ENCODE results near the gene YY1. TPM values are rescaled to one million over a fixed set of nuclear protein-coding genes. Genes with fewer than 3 reads are reported as not detected.

The YY1 gene
- total and polyA plus RNA-seq, 9 of the 15 experiments (the other 6 are each of a cell fraction or from before 2014, with no cell fraction given): 20.8 to 74.2 (median 46.7) TPM

DNA sequence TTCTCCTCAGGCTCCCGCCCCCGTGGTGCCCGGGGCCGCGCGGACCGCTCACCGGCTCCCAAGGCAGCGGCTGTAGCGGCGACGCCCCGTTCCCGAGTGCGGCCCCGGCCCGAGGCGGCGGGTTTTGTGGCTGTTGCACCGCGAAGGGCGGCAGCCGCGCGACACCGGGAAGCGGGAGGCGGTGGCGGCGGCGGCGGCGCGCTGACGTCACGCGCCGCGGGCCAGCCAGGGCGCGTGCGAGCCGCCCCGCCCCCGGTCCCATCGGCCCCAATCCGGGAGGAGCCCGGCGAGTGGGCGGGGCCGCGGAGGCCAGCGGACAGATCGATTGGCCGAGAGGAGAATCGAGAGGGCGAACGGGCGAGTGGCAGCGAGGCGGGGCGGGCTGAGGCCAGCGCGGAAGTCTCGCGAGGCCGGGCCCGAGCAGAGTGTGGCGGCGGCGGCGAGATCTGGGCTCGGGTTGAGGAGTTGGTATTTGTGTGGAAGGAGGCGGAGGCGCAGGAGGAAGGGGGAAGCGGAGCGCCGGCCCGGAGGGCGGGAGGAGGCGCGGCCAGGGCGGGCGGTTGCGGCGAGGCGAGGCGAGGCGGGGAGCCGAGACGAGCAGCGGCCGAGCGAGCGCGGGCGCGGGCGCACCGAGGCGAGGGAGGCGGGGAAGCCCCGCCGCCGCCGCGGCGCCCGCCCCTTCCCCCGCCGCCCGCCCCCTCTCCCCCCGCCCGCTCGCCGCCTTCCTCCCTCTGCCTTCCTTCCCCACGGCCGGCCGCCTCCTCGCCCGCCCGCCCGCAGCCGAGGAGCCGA, at the start of gene YY1 (continued):
- TF ChIP-seq, protein P1, sequence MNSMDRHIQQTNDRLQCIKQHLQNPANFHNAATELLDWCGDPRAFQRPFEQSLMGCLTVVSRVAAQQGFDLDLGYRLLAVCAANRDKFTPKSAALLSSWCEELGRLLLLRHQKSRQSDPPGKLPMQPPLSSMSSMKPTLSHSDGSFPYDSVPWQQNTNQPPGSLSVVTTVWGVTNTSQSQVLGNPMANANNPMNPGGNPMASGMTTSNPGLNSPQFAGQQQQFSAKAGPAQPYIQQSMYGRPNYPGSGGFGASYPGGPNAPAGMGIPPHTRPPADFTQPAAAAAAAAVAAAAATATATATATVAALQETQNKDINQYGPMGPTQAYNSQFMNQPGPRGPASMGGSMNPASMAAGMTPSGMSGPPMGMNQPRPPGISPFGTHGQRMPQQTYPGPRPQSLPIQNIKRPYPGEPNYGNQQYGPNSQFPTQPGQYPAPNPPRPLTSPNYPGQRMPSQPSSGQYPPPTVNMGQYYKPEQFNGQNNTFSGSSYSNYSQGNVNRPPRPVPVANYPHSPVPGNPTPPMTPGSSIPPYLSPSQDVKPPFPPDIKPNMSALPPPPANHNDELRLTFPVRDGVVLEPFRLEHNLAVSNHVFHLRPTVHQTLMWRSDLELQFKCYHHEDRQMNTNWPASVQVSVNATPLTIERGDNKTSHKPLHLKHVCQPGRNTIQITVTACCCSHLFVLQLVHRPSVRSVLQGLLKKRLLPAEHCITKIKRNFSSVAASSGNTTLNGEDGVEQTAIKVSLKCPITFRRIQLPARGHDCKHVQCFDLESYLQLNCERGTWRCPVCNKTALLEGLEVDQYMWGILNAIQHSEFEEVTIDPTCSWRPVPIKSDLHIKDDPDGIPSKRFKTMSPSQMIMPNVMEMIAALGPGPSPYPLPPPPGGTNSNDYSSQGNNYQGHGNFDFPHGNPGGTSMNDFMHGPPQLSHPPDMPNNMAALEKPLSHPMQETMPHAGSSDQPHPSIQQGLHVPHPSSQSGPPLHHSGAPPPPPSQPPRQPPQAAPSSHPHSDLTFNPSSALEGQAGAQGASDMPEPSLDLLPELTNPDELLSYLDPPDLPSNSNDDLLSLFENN (IDR thresholded peaks at IDR 0.05; ENCODE audit: low read depth in 2 of 2, low read length in 2 of 2): no peak
- TF ChIP-seq CXXC5 (CRISPR knock-in tag; IDR thresholded peaks at IDR 0.05): peak; percentile 53
- TF ChIP-seq, protein P2, sequence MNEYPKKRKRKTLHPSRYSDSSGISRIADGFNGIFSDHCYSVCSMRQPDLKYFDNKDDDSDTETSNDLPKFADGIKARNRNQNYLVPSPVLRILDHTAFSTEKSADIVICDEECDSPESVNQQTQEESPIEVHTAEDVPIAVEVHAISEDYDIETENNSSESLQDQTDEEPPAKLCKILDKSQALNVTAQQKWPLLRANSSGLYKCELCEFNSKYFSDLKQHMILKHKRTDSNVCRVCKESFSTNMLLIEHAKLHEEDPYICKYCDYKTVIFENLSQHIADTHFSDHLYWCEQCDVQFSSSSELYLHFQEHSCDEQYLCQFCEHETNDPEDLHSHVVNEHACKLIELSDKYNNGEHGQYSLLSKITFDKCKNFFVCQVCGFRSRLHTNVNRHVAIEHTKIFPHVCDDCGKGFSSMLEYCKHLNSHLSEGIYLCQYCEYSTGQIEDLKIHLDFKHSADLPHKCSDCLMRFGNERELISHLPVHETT (CRISPR knock-in tag; conservative IDR thresholded peaks at IDR 0.05 in 1 of 2, IDR thresholded peaks at IDR 0.05 in 1 of 2): peak in 1 of 2 experiments; percentile 98; a peak in 2 of 4 replicates
- no peak for TF ChIP-seq ZNF79 (CRISPR knock-in tag; IDR thresholded peaks at IDR 0.05; ENCODE audit: low read depth)
- no peak for TF ChIP-seq ZNF408 (CRISPR knock-in tag; IDR thresholded peaks at IDR 0.05; ENCODE audit: low read depth)
- peak; percentile 31; the same call in 1 of the 2 replicates for TF ChIP-seq CTBP1 (IDR thresholded peaks at IDR 0.05; ENCODE audit: borderline replicate concordance)
- TF ChIP-seq, protein P3, sequence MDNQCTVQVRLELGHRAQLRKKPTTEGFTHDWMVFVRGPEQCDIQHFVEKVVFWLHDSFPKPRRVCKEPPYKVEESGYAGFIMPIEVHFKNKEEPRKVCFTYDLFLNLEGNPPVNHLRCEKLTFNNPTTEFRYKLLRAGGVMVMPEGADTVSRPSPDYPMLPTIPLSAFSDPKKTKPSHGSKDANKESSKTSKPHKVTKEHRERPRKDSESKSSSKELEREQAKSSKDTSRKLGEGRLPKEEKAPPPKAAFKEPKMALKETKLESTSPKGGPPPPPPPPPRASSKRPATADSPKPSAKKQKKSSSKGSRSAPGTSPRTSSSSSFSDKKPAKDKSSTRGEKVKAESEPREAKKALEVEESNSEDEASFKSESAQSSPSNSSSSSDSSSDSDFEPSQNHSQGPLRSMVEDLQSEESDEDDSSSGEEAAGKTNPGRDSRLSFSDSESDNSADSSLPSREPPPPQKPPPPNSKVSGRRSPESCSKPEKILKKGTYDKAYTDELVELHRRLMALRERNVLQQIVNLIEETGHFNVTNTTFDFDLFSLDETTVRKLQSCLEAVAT (IDR thresholded peaks at IDR 0.05): no peak
- TF ChIP-seq, protein P4, sequence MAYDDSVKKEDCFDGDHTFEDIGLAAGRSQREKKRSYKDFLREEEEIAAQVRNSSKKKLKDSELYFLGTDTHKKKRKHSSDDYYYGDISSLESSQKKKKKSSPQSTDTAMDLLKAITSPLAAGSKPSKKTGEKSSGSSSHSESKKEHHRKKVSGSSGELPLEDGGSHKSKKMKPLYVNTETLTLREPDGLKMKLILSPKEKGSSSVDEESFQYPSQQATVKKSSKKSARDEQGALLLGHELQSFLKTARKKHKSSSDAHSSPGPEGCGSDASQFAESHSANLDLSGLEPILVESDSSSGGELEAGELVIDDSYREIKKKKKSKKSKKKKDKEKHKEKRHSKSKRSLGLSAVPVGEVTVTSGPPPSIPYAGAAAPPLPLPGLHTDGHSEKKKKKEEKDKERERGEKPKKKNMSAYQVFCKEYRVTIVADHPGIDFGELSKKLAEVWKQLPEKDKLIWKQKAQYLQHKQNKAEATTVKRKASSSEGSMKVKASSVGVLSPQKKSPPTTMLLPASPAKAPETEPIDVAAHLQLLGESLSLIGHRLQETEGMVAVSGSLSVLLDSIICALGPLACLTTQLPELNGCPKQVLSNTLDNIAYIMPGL (CRISPR knock-in tag; IDR thresholded peaks at IDR 0.05): no peak
- TF ChIP-seq SMARCB1 (IDR thresholded peaks at IDR 0.05; ENCODE audit: insufficient read length, low read depth): no peak
- no peak for TF ChIP-seq ZNF76 (CRISPR knock-in tag; IDR thresholded peaks at IDR 0.05; ENCODE audit: borderline replicate concordance)
- peak; percentile 52 for TF ChIP-seq TAF1 (IDR thresholded peaks at IDR 0.05; ENCODE audit: control insufficient read depth, extremely low read depth, insufficient read depth, low read length, severe bottlenecking)
- peak; percentile 39 for TF ChIP-seq RBBP5 (IDR thresholded peaks at IDR 0.05; ENCODE audit: borderline replicate concordance, insufficient read depth, low read length, poor library complexity, severe bottlenecking)
- no peak for TF ChIP-seq ZNF707 (CRISPR knock-in tag; conservative IDR thresholded peaks at IDR 0.05)
- 0 out of 2 replicates have a peak, but pooled peaks have one; percentile 20 for TF ChIP-seq RBM34 (IDR thresholded peaks at IDR 0.05; ENCODE audit: borderline replicate concordance, insufficient read depth, low read length)
- peak; percentile 31 for TF ChIP-seq POLR2B (IDR thresholded peaks at IDR 0.05; ENCODE audit: low read depth, partially characterized antibody)
- peak; percentile 28 for TF ChIP-seq SP2 (IDR thresholded peaks at IDR 0.05; ENCODE audit: extremely low read depth, low read depth, low read length, poor library complexity, severe bottlenecking)
- peak; percentile 53 for TF ChIP-seq POLR2A (conservative IDR thresholded peaks at IDR 0.05)
- TF ChIP-seq SUPT5H (IDR thresholded peaks at IDR 0.05): peak; percentile 64
